H1 (cell line): ENCODE data around the gene PIGS. TPM values are rescaled to one million over a fixed set of nuclear protein-coding genes. Genes with fewer than 3 reads are reported as not detected.

Experiments used
- CTCF ChIA-PET: fragments of 300-600 bp; sonication (Branson Sonifier 250); formaldehyde crosslinking; loops from one replicate; lab custom pipeline; 2021; ENCODE audit not compliant: partially characterized antibody; lab: Charles Lee
- POLR2A ChIA-PET: fragments of 300-600 bp; sonication (Branson Sonifier 250); formaldehyde crosslinking; loops from one replicate; lab custom pipeline; 2021; ENCODE audit warnings: inconsistent platforms; ENCODE audit not compliant: partially characterized antibody; lab: Charles Lee
- DNase-seq, 2 experiments: peaks; one replicate each; pipeline versions ENCODE4 v3.0.0 to v3.0.0-alpha.2; 2010 to 2022; ENCODE audit warnings: low spot score in 2 of 2, low read depth in 1 of 2, mixed read lengths in 1 of 2
- FAIRE-seq: peaks from 2 replicates; lab custom pipeline; 2011; peaks lifted over from hg19 to GRCh38; lab: Jason Lieb, UNC
- H2AFZ ChIP-seq: 2 replicates; pipeline ENCODE4 v1.8.1; 2012; ENCODE audit warnings: low read length, inconsistent platforms
- H2AK5ac ChIP-seq: 2 replicates; pipeline ENCODE4 v1.6.1; 2013; ENCODE audit warnings: low read depth, low read length
- H2BK120ac ChIP-seq: replicated peaks from 2 replicates; pipeline ENCODE3; 2013; ENCODE audit warnings: low read depth, low read length, inconsistent platforms
- H2BK12ac ChIP-seq: 2 replicates; pipeline ENCODE4 v1.6.1; 2013; ENCODE audit warnings: low read depth, low read length
- H2BK15ac ChIP-seq: 2 replicates; pipeline ENCODE4 v1.6.1; 2013; ENCODE audit warnings: low read length
- H2BK20ac ChIP-seq: 2 replicates; pipeline ENCODE4 v1.6.1; 2013; ENCODE audit warnings: low read length
- H2BK5ac ChIP-seq: 2 replicates; pipeline ENCODE4 v1.6.1; 2013; ENCODE audit warnings: low read depth, low read length
- H3K14ac ChIP-seq: 2 replicates; pipeline ENCODE4 v1.6.1; 2013; ENCODE audit warnings: inconsistent platforms; ENCODE audit not compliant: insufficient read length
- H3K18ac ChIP-seq: 2 replicates; pipeline ENCODE4 v1.6.1; 2013; ENCODE audit warnings: low read length; ENCODE audit errors: extremely low read depth
- H3K23ac ChIP-seq: 2 replicates; pipeline ENCODE4 v1.6.1; 2013; ENCODE audit warnings: inconsistent platforms; ENCODE audit not compliant: insufficient read length
- H3K23me2 ChIP-seq: 2 replicates; pipeline ENCODE4 v1.6.1; 2013; ENCODE audit warnings: low read depth, low read length
- H3K27ac ChIP-seq: 2 replicates; pipeline ENCODE4 v1.6.1; 2011; ENCODE audit warnings: low read depth, low read length, inconsistent platforms
- H3K27me3 ChIP-seq, 4 experiments: replicated peaks in 1 of 4; 1 replicate in 1 of 4; 2 replicates in 3 of 4; pipeline versions ENCODE4 v1.6.1 to v1.8.1; 2011 to 2013; ENCODE audit warnings: low read length in 3 of 4, mild to moderate bottlenecking in 3 of 4, inconsistent platforms in 2 of 4, mixed read lengths in 2 of 4, moderate library complexity in 1 of 4; ENCODE audit not compliant: control insufficient read depth in 3 of 4, insufficient read depth in 3 of 4; ENCODE audit errors: extremely low read depth in 1 of 4
- H3K36me3 ChIP-seq, 4 experiments: 2 replicates each; pipeline versions ENCODE4 v1.6.1 to v1.8.1; 2011 to 2013; ENCODE audit warnings: mild to moderate bottlenecking in 4 of 4, low read length in 3 of 4, moderate library complexity in 2 of 4, control low read depth in 1 of 4, inconsistent platforms in 1 of 4; ENCODE audit not compliant: insufficient read depth in 4 of 4, control insufficient read depth in 2 of 4
- H3K4ac ChIP-seq: replicated peaks from 2 replicates; pipeline ENCODE3; 2013; ENCODE audit warnings: low read length, low read depth, mixed read lengths, inconsistent platforms; ENCODE audit not compliant: insufficient read length
- H3K4me1 ChIP-seq, 4 experiments: replicated peaks in 1 of 4; 1 replicate in 1 of 4; 2 replicates in 3 of 4; pipeline versions ENCODE4 v1.6.1 to v1.8.1; 2011 to 2013; ENCODE audit warnings: low read length in 3 of 4, inconsistent platforms in 2 of 4, mixed read lengths in 1 of 4; ENCODE audit not compliant: insufficient read depth in 4 of 4, control insufficient read depth in 3 of 4
- H3K4me2 ChIP-seq, 2 experiments: 2 replicates each; pipeline versions ENCODE4 v1.6.1 to v1.8.1; 2011 to 2013; ENCODE audit warnings: low read depth in 2 of 2, low read length in 2 of 2, control low read depth in 1 of 2, inconsistent platforms in 1 of 2, mild to moderate bottlenecking in 1 of 2; ENCODE audit not compliant: insufficient read depth in 1 of 2
- H3K4me3 ChIP-seq, 4 experiments: fragments of 200-600, 300-600 bp in 1 of 4; sonication (generic), shearing (Covaris generic), sonication (Bioruptor Twin) in 1 of 4; 2 replicates each; pipeline versions ENCODE4 v1.5.1 to v1.8.1; 2011 to 2016; ENCODE audit warnings: low read length in 4 of 4, low read depth in 3 of 4, control low read depth in 2 of 4, inconsistent platforms in 2 of 4, mild to moderate bottlenecking in 2 of 4, mixed read lengths in 1 of 4, moderate library complexity in 1 of 4; ENCODE audit not compliant: insufficient read depth in 2 of 4; ENCODE audit errors: extremely low read depth in 1 of 4
- H3K56ac ChIP-seq: replicated peaks from 2 replicates; pipeline ENCODE3; 2013; ENCODE audit warnings: low read depth, mild to moderate bottlenecking, mixed read lengths, low read length, inconsistent platforms; ENCODE audit not compliant: insufficient read length
- H3K79me1 ChIP-seq: 2 replicates; pipeline ENCODE4 v1.6.1; 2013; ENCODE audit warnings: low read depth, low read length, control low read depth
- H3K79me2 ChIP-seq, 2 experiments: 2 replicates each; pipeline versions ENCODE4 v1.6.1 to v1.8.1; 2012 to 2013; ENCODE audit warnings: low read length in 2 of 2, mild to moderate bottlenecking in 2 of 2, inconsistent platforms in 1 of 2; ENCODE audit not compliant: insufficient read depth in 2 of 2, control insufficient read depth in 1 of 2
- H3K9ac ChIP-seq, 4 experiments: replicated peaks in 1 of 4; 1 replicate in 1 of 4; 2 replicates in 3 of 4; pipeline versions ENCODE4 v1.6.1 to v1.8.1; 2011 to 2013; ENCODE audit warnings: low read depth in 3 of 4, low read length in 3 of 4, control low read depth in 2 of 4, mild to moderate bottlenecking in 2 of 4, moderate library complexity in 2 of 4, inconsistent platforms in 1 of 4; ENCODE audit errors: extremely low read depth in 1 of 4
- H3K9me3 ChIP-seq, 2 experiments: 2 replicates each; pipeline versions ENCODE4 v1.6.1 to v1.8.1; 2012 to 2013; ENCODE audit warnings: mild to moderate bottlenecking in 2 of 2, moderate library complexity in 2 of 2, control low read depth in 1 of 2, inconsistent platforms in 1 of 2, low read depth in 1 of 2, low read length in 1 of 2, mixed read lengths in 1 of 2; ENCODE audit not compliant: insufficient read depth in 2 of 2
- H4K20me1 ChIP-seq, 2 experiments: replicated peaks in 1 of 2; 2 replicates each; pipeline versions ENCODE3 to v1.8.1; 2011 to 2013; ENCODE audit warnings: inconsistent platforms in 2 of 2, low read length in 2 of 2, mild to moderate bottlenecking in 1 of 2; ENCODE audit not compliant: insufficient read depth in 2 of 2, control insufficient read depth in 1 of 2
- H4K5ac ChIP-seq: 2 replicates; pipeline ENCODE4 v1.6.1; 2013; ENCODE audit warnings: low read length, low read depth, mixed read lengths, inconsistent platforms; ENCODE audit not compliant: insufficient read length
- H4K8ac ChIP-seq: 2 replicates; pipeline ENCODE4 v1.8.0; 2013; ENCODE audit warnings: mild to moderate bottlenecking, moderate library complexity, low read length, inconsistent platforms; ENCODE audit not compliant: insufficient read depth; ENCODE audit errors: extremely low read depth
- H4K91ac ChIP-seq: replicated peaks from 2 replicates; pipeline ENCODE3; 2013; ENCODE audit warnings: low read length, mixed read lengths, inconsistent platforms; ENCODE audit not compliant: insufficient read length
- ASH2L ChIP-seq: fragments of 200-600, 300-600 bp; sonication (generic); IDR thresholded peaks from one replicate; pipeline ENCODE4 v1.7.1; 2017; ENCODE audit warnings: low read length
- CREB1 ChIP-seq: IDR thresholded peaks from 2 replicates; pipeline ENCODE4 v1.6.1; 2012; ENCODE audit warnings: inconsistent platforms
- GABPA ChIP-seq: IDR thresholded peaks from 2 replicates; pipeline ENCODE4 v1.6.1; 2011; ENCODE audit warnings: mild to moderate bottlenecking, low read length, moderate library complexity, borderline replicate concordance; ENCODE audit not compliant: insufficient read depth
- KDM1A ChIP-seq: fragments of 200-600, 300-600 bp; sonication (generic); IDR thresholded peaks from 2 replicates; pipeline ENCODE4 v1.7.1; 2016; ENCODE audit warnings: mild to moderate bottlenecking, low read length, borderline replicate concordance
- RBBP5 ChIP-seq: IDR thresholded peaks from 2 replicates; pipeline ENCODE4 v1.7.1; 2012; ENCODE audit warnings: low read depth, mild to moderate bottlenecking, inconsistent platforms, low read length, moderate library complexity, borderline replicate concordance
- TAF1 ChIP-seq: IDR thresholded peaks from 2 replicates; pipeline ENCODE4 v1.6.1; 2011; ENCODE audit warnings: mild to moderate bottlenecking, low read depth, low read length
- TAF7 ChIP-seq: optimal IDR thresholded peaks from 2 replicates; pipeline ENCODE3; 2011; ENCODE audit warnings: low read depth, mild to moderate bottlenecking, inconsistent platforms, low read length, moderate library complexity, borderline replicate concordance
- TBP ChIP-seq: IDR thresholded peaks from 2 replicates; pipeline ENCODE4 v1.6.1; 2011; ENCODE audit warnings: low read depth, low read length, improper control_type of control experiment
- YY1 ChIP-seq: IDR thresholded peaks from 2 replicates; pipeline ENCODE4 v1.6.1; 2011; ENCODE audit warnings: low read depth, mild to moderate bottlenecking, low read length
- WGBS, 2 experiments: shearing (Covaris generic) in 1 of 2; methylation state at CpG; one replicate each; pipeline versions ENCODE4 v1.1.6 to v1.1.7; 2013 to 2015; ENCODE audit warnings: low lambda C conversion rate in 2 of 2, mixed read lengths in 2 of 2, inconsistent platforms in 1 of 2, low coverage in 1 of 2, missing lambda C conversion rate in 1 of 2; ENCODE audit not compliant: insufficient replicate concordance in 2 of 2, insufficient coverage in 1 of 2, insufficient read length in 1 of 2; ENCODE audit errors: extremely low coverage in 1 of 2, missing lambda C conversion rate in 1 of 2; 5-methylcytosine and 5-hydroxymethylcytosine counted together
- polyA plus RNA-seq, 7 experiments: library from polyadenylated mRNA; depleted of rRNA in 3 of 7; stranded (reverse) in 5 of 7; unstranded in 2 of 7; fragments of >200 nt in 5 of 7; fragments of 200-250 nt in 2 of 7; gene quantifications; 1 replicate in 5 of 7; 2 replicates in 1 of 7; 4 replicates in 1 of 7; pipeline versions ENCODE4 v1.2.1 to v1.2.3, GENCODE V29; 2011 to 2013; ENCODE audit warnings: missing spikeins in 2 of 7, mixed read lengths in 2 of 7
- total RNA-seq: library from RNA; stranded (reverse); fragmentation: NEBNext Ultra II Directional; extraction: Animal tissue kit (Norgen Biotek cat#: 25700); gene quantifications from 2 replicates; pipeline ENCODE4 v1.2.1, GENCODE V29; 2021
- TF ChIP-seq, protein P1 (sequence below), 3 experiments: IDR thresholded peaks; 1 replicate in 2 of 3; 2 replicates in 1 of 3; pipeline versions ENCODE4 v1.5.1 to v1.6.1; 2011; ENCODE audit warnings: low read length in 3 of 3, mild to moderate bottlenecking in 3 of 3, inconsistent platforms in 2 of 3, low read depth in 1 of 3, moderate library complexity in 1 of 3; ENCODE audit not compliant: insufficient read depth in 1 of 3; ENCODE audit errors: control extremely low read depth in 1 of 3

The PIGS gene
- total and polyA plus RNA-seq, 2 of the 8 experiments (the other 6 are each of a cell fraction or from before 2014, with no cell fraction given) = 44.3 to 50.6 TPM

DNA sequence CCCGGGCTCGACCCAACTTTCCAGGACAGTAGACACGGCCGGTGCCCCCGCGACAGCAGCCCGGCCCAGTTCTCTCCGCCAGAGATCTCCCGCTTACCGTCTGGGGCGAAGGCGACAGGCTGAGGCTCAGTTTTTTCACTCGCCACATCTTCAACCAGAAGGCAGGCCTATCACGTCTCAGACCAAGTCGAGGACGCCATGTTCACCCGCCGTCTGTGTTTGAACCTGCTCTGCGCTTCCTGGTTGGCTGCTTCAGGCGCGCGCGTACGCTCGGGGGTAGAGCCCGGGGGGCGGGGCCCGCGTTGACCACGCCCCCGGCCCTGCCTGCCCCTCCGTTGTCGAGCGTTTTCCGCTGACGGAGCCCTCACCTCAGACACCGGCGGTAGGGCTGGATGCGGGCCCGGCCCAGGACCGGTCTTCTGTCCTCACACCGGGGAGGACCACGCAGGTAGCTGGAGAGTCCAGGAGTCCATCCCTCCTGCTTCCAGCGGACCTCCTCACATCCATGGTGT is 27.5 kb upstream of the PIGS start, which contains the start of gene SPAG5:
Gene SPAG5, minus strand, starts transcription at position 227 of the 512 bp plus-strand sequence. Its CDS starts 79 bp downstream, at position 148.
- Histone ChIP-seq H3K23ac (no peak within 1 kb of the TSS), H3K56ac (peak within 1 kb of the TSS; percentile 91), H3K9me3 (no peaks in the 10 kb centered on the region), H2BK12ac (no peak within 1 kb of the TSS), H3K79me2 (peaks cover 0 to 16% of the 10 kb centered on the region in 2 experiments; a peak in 2 of 4 replicates), H4K5ac (peak within 1 kb of the TSS; percentile 67), H3K4ac (peak within 1 kb of the TSS; percentile 81), H2AK5ac (no peak within 1 kb of the TSS), H3K79me1 (no peaks in the 10 kb centered on the region; the same call in 1 of the 2 replicates), H3K4me2 (peak within 1 kb of the TSS; percentile 86 to 96), H2BK15ac (no peak within 1 kb of the TSS), H3K18ac (peak within 1 kb of the TSS; percentile 72), H3K27ac (peak within 1 kb of the TSS; percentile 93), H3K23me2 (peaks cover 9% of the 10 kb centered on the region; the same call in 1 of the 2 replicates), H2BK20ac (no peak within 1 kb of the TSS), H3K9ac (peak within 1 kb of the TSS; percentile 70 to 94 (median 88)), H4K91ac (peak within 1 kb of the TSS; percentile 89), H2BK120ac (no peak within 1 kb of the TSS), H3K27me3 (no peaks in the 10 kb centered on the region; a peak in 1 of 7 replicates), H4K8ac (peak within 1 kb of the TSS; percentile 94), H2BK5ac (peak within 1 kb of the TSS; percentile 76), H2AFZ (peak within 1 kb of the TSS; percentile 60), H3K4me3 (peak within 1 kb of the TSS; percentile 78 to 93 (median 92)), H3K14ac (no peak within 1 kb of the TSS), H3K36me3 (peaks cover 0 to 6% (median 2%) of the 10 kb centered on the region in 4 experiments; a peak in 3 of 8 replicates), H4K20me1 (no peaks in the 10 kb centered on the region), H3K4me1 (peaks cover 0 to 4% (median 0%) of the 10 kb centered on the region in 4 experiments; a peak in 2 of 7 replicates)
- FAIRE-seq (no peak), DNase-seq (peak; percentile 81 to 96)
- ChIA-PET POLR2A (interaction anchor here (0.5 to 7.5 kb wide), 25 partner anchors 8 to 1039 kb away, joined by 3 to 83 read pairs (median 4); partner anchors contain the start of genes ALDOC, PIGS, PROCA1 and RSKR), CTCF (interaction anchor here (1.0 to 5.6 kb wide), 5 partner anchors 14 to 46 kb away, joined by 4 to 45 read pairs (median 4); partner anchors contain the start of genes BLTP2, PIGS and RSKR)
- 1% methylated on average over 30 of the region's 44 CpGs; no CpG with 5 or more reads in 1 of the 2 experiments for WGBS, 2 experiments
- TF ChIP-seq GABPA (no peak), KDM1A (no peak), RBBP5 (peak; percentile 44; the same call in 1 of the 2 replicates), ASH2L (peak; percentile 80), YY1 (peak; percentile 92), CREB1 (peak; percentile 72), TAF7 (peak; percentile 72), TBP (peak; percentile 76), TAF1 (peak; percentile 92)
- TF ChIP-seq, protein P1, sequence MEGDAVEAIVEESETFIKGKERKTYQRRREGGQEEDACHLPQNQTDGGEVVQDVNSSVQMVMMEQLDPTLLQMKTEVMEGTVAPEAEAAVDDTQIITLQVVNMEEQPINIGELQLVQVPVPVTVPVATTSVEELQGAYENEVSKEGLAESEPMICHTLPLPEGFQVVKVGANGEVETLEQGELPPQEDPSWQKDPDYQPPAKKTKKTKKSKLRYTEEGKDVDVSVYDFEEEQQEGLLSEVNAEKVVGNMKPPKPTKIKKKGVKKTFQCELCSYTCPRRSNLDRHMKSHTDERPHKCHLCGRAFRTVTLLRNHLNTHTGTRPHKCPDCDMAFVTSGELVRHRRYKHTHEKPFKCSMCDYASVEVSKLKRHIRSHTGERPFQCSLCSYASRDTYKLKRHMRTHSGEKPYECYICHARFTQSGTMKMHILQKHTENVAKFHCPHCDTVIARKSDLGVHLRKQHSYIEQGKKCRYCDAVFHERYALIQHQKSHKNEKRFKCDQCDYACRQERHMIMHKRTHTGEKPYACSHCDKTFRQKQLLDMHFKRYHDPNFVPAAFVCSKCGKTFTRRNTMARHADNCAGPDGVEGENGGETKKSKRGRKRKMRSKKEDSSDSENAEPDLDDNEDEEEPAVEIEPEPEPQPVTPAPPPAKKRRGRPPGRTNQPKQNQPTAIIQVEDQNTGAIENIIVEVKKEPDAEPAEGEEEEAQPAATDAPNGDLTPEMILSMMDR (IDR thresholded peaks at IDR 0.05; ENCODE audit: control extremely low read depth in 1 of 3, insufficient read depth in 1 of 3, low read depth in 1 of 3, low read length in 3 of 3) = 0 out of 4 replicates have a peak, but pooled peaks of 1 of the 3 experiments have one; percentile 17
